Astrocyte (in vitro differentiated cells and primary cell): ENCODE results near the gene RPRD1B.

Source experiments
- CTCF ChIP-seq: IDR thresholded peaks from 2 replicates; pipeline ENCODE4 v1.5.1; 2011; ENCODE audit warnings: low read depth, mild to moderate bottlenecking, inconsistent platforms, low read length, moderate library complexity; ENCODE audit not compliant: insufficient read depth
- EZH2 ChIP-seq: IDR thresholded peaks from 2 replicates; pipeline ENCODE4 v1.6.1; 2012; ENCODE audit warnings: mild to moderate bottlenecking, low read length, inconsistent platforms; ENCODE audit not compliant: insufficient read depth

GRCh38 chr20:38126146-38126921 lies 92.8 kb downstream of the RPRD1B start:
- no peak for TF ChIP-seq EZH2
- TF ChIP-seq CTCF = no peak
